ENCODE results near the gene SCML1.

- TF ChIP-seq EP300 (IDR thresholded peaks at IDR 0.05; ENCODE audit: borderline replicate concordance), result no peak
- no peak for TF ChIP-seq FOXM1 (IDR thresholded peaks at IDR 0.05; ENCODE audit: borderline replicate concordance, low read depth)
- TF ChIP-seq, protein P1, sequence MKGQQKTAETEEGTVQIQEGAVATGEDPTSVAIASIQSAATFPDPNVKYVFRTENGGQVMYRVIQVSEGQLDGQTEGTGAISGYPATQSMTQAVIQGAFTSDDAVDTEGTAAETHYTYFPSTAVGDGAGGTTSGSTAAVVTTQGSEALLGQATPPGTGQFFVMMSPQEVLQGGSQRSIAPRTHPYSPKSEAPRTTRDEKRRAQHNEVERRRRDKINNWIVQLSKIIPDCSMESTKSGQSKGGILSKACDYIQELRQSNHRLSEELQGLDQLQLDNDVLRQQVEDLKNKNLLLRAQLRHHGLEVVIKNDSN (IDR thresholded peaks at IDR 0.05), result no peak
- no peak for TF ChIP-seq CREB1 (IDR thresholded peaks at IDR 0.05; ENCODE audit: low read depth)
- no peak for TF ChIP-seq YY1 (IDR thresholded peaks at IDR 0.05; ENCODE audit: low read depth)
- TF ChIP-seq REST (IDR thresholded peaks at IDR 0.05; ENCODE audit: low read depth), result no peak
- no peak for TF ChIP-seq TCF12 (IDR thresholded peaks at IDR 0.05; ENCODE audit: low read depth)
- TF ChIP-seq TEAD4 (IDR thresholded peaks at IDR 0.05), result no peak
These were observed 17.6 kb upstream of the SCML1 start for GRCh38 chrX:17719711-17720110.
